Camera-type eye (tissue), 1 donor: Measurements from ENCODE around the gene CMAS. TPM values are rescaled to one million over a fixed set of nuclear protein-coding genes. Genes with fewer than 3 reads are reported as not detected.

Source experiments
- total RNA-seq: library from RNA; depleted of rRNA; stranded (reverse); fragments of >200 nt; gene quantifications from one replicate; pipeline ENCODE4 v1.2.3, GENCODE V29; 2014

Gene CMAS
- total RNA-seq: 31.8 TPM

GRCh38 chr12:22046090-22046967 lies at the start of gene CMAS:
Gene CMAS, plus strand, starts transcription at chr12:22046218. Its CDS starts 86 bp downstream, at chr12:22046304.

Other genes with a start within 250 kb of the CMAS start
- 44.8 TPM for gene ABCC9, start 104.8 kb upstream of the CMAS start, total RNA-seq